B cell (primary cell): ENCODE results near the gene ETV3L. TPM values are rescaled to one million over a fixed set of nuclear protein-coding genes. Genes with fewer than 3 reads are reported as not detected.

Experiments
- ATAC-seq: fragments of 200-7000 bp; cut with Tn5 transposase; one replicate; pipeline ENCODE4 v1.10.0; 2021; ENCODE audit warnings: low read depth, mild to moderate bottlenecking, moderate number of reproducible peaks, moderate library complexity
- CTCF ChIA-PET: fragments of 350-600 bp; sonication (Branson Sonifier 250); formaldehyde crosslinking; loops from one replicate; lab custom pipeline; 2021; ENCODE audit warnings: antibody characterized with exemption, inconsistent platforms; lab: Charles Lee
- POLR2A ChIA-PET: fragments of 350-600 bp; sonication (Branson Sonifier 250); formaldehyde crosslinking; loops from one replicate; lab custom pipeline; 2021; ENCODE audit warnings: antibody characterized with exemption; lab: Charles Lee
- DNase-seq: peaks from one replicate; pipeline ENCODE4 v3.0.0; 2013
- H2AFZ ChIP-seq: 2 replicates; pipeline ENCODE4 v1.6.1; 2012; ENCODE audit warnings: mild to moderate bottlenecking, low read depth, low read length; ENCODE audit not compliant: insufficient read depth, poor library complexity, severe bottlenecking
- H3K27ac ChIP-seq, 2 donors: 1 replicate in 1 of 2; 2 replicates in 1 of 2; pipeline ENCODE4 v1.5.1; 2012 to 2013; ENCODE audit warnings: low read length in 2 of 2, mild to moderate bottlenecking in 2 of 2, moderate library complexity in 1 of 2
- H3K27me3 ChIP-seq, 4 experiments: fragments of 200-600 bp in 1 of 4; sonication (generic) in 1 of 4; replicated peaks in 1 of 4; 1 replicate in 2 of 4; 2 replicates in 2 of 4; pipeline versions ENCODE4 v1.6.1 to v1.7.0; 2013 to 2016; ENCODE audit warnings: low read length in 3 of 4, mild to moderate bottlenecking in 2 of 4, mixed read lengths in 1 of 4, moderate library complexity in 1 of 4; ENCODE audit not compliant: insufficient read depth in 4 of 4, control insufficient read depth in 3 of 4; ENCODE audit errors: control extremely low read depth in 1 of 4
- H3K36me3 ChIP-seq, 2 experiments: replicated peaks in 1 of 2; 1 replicate in 1 of 2; 2 replicates in 1 of 2; pipeline versions ENCODE4 v1.6.1 to v1.7.1; 2013; ENCODE audit warnings: low read length in 1 of 2; ENCODE audit not compliant: insufficient read depth in 2 of 2, control insufficient read depth in 1 of 2; ENCODE audit errors: control extremely low read depth in 1 of 2, extremely low read depth in 1 of 2
- H3K4me1 ChIP-seq, 2 donors: fragments of 200-600 bp in 1 of 2; sonication (generic) in 1 of 2; 1 replicate in 1 of 2; 2 replicates in 1 of 2; pipeline versions ENCODE4 v1.5.1 to v1.6.1; 2013 to 2017; ENCODE audit warnings: low read length in 2 of 2; ENCODE audit not compliant: control insufficient read depth in 2 of 2, insufficient read depth in 2 of 2
- H3K4me2 ChIP-seq: replicated peaks from 2 replicates; pipeline ENCODE3; 2012; ENCODE audit warnings: mild to moderate bottlenecking, low read depth, low read length; ENCODE audit not compliant: poor library complexity, severe bottlenecking
- H3K4me3 ChIP-seq, 5 experiments: fragments of 200-600 bp in 1 of 5; sonication (generic) in 1 of 5; 1 replicate in 3 of 5; 2 replicates in 2 of 5; pipeline versions ENCODE4 v1.5.1 to v1.7.0; 2011 to 2016; ENCODE audit warnings: low read length in 4 of 5, mild to moderate bottlenecking in 4 of 5, low read depth in 2 of 5, control low read depth in 1 of 5, moderate library complexity in 1 of 5; ENCODE audit not compliant: insufficient read depth in 1 of 5; ENCODE audit errors: control extremely low read depth in 1 of 5, extremely low read depth in 1 of 5
- H3K79me2 ChIP-seq: fragments of 200-600 bp; sonication (generic); one replicate; pipeline ENCODE4 v1.6.0; 2016; ENCODE audit warnings: low read length; ENCODE audit not compliant: control insufficient read depth, insufficient read depth
- H3K9ac ChIP-seq: fragments of 200-600 bp; sonication (generic); 2 replicates; pipeline ENCODE4 v1.6.1; 2017; ENCODE audit warnings: mild to moderate bottlenecking, low read length, moderate library complexity
- H3K9me3 ChIP-seq, 3 donors: one replicate each; pipeline versions ENCODE4 v1.6.1 to v1.7.1; 2013; ENCODE audit warnings: low read length in 2 of 3; ENCODE audit not compliant: control insufficient read depth in 2 of 3, insufficient read depth in 1 of 3; ENCODE audit errors: control extremely low read depth in 1 of 3
- H4K20me1 ChIP-seq: 2 replicates; pipeline ENCODE4 v1.6.0; 2012; ENCODE audit warnings: mild to moderate bottlenecking, low read length; ENCODE audit not compliant: insufficient read depth, control insufficient read depth, poor library complexity, severe bottlenecking
- H3K27ac Mint-ChIP-seq: one replicate; pipeline ENCODE4 v1.8.0; 2021; ENCODE audit warnings: mixed read lengths
- H3K27me3 Mint-ChIP-seq: one replicate; pipeline ENCODE4 v1.8.0; 2021; ENCODE audit warnings: mixed read lengths
- H3K4me1 Mint-ChIP-seq: one replicate; pipeline ENCODE4 v1.8.0; 2021; ENCODE audit warnings: mixed read lengths
- H3K4me3 Mint-ChIP-seq: one replicate; pipeline ENCODE4 v1.8.0; 2021; ENCODE audit warnings: mixed read lengths
- H3K9me3 Mint-ChIP-seq: one replicate; pipeline ENCODE4 v1.8.0; 2022; ENCODE audit warnings: mixed read lengths; ENCODE audit not compliant: insufficient read depth
- EZH2 ChIP-seq: IDR thresholded peaks from 2 replicates; pipeline ENCODE4 v1.6.1; 2012; ENCODE audit warnings: borderline replicate concordance, low read depth, mild to moderate bottlenecking, moderate library complexity, low read length; ENCODE audit not compliant: insufficient read depth, poor library complexity, severe bottlenecking
- whole genome bisulfite sequencing: methylation state at CpG from one replicate; pipeline ENCODE4 v1.1.5; 2013; ENCODE audit warnings: missing lambda C conversion rate; ENCODE audit not compliant: insufficient coverage; 5-methylcytosine and 5-hydroxymethylcytosine counted together
- intact Hi-C: fragments of 100-400 bp; cut with micrococcal nuclease; formaldehyde crosslinking; loops from one replicate; pipeline ENCODE4 v1.10.0; 2022
- polyA plus RNA-seq: library from polyadenylated mRNA; depleted of rRNA; stranded (reverse); fragments of >200 nt; gene quantifications from 2 replicates; pipeline ENCODE4 v1.2.3, GENCODE V29; 2012
- total RNA-seq, 2 donors: library from RNA; stranded (reverse); fragments of 120-200 nt in 1 of 2; gene quantifications; 1 replicate in 1 of 2; 2 replicates in 1 of 2; pipeline versions ENCODE4 v1.2.3 to v1.2.4, GENCODE V29; 2013 to 2022
- TF ChIP-seq, protein P1 (sequence below): fragments of 200-600 bp; IDR thresholded peaks from one replicate; pipeline ENCODE4 v1.8.0; 2022; ENCODE audit warnings: antibody characterized with exemption, mild to moderate bottlenecking

The ETV3L gene
- total and polyA plus RNA-seq, 2 donors (not counting 1 experiment from before 2014, with no cell fraction given), result not detected

DNA sequence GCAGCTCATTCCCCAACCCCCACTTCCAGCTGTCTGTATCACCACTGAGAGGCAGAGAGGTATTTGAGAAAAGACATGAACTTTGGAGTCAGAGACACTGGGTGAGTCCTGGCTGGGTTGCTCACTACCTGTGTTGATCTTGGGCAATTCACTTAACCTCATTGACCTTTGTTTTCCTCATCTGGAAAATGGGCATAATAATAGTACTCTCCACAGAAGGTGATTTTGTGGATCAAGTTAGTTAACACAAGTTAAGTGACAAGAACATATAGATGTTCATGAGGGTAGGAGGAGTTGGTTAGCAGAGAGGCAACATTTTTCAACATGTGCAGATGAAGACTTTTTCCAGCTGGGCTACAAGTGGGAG lies 17.1 kb upstream of the ETV3L start:
- H3K27me3 ChIP-seq, result peaks cover 0 to 5% (median 0%) of the 10 kb centered on the region in 4 experiments
- H3K9me3 ChIP-seq, result no peaks in the 10 kb centered on the region
- H3K36me3 ChIP-seq, result no peaks in the 10 kb centered on the region
- no peak overlapping the region for H3K27ac ChIP-seq
- ATAC-seq (no peak), DNase-seq (no peak)
- TF ChIP-seq, protein P1, sequence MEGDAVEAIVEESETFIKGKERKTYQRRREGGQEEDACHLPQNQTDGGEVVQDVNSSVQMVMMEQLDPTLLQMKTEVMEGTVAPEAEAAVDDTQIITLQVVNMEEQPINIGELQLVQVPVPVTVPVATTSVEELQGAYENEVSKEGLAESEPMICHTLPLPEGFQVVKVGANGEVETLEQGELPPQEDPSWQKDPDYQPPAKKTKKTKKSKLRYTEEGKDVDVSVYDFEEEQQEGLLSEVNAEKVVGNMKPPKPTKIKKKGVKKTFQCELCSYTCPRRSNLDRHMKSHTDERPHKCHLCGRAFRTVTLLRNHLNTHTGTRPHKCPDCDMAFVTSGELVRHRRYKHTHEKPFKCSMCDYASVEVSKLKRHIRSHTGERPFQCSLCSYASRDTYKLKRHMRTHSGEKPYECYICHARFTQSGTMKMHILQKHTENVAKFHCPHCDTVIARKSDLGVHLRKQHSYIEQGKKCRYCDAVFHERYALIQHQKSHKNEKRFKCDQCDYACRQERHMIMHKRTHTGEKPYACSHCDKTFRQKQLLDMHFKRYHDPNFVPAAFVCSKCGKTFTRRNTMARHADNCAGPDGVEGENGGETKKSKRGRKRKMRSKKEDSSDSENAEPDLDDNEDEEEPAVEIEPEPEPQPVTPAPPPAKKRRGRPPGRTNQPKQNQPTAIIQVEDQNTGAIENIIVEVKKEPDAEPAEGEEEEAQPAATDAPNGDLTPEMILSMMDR, result no peak
- Mint-ChIP-seq H3K4me3 (no peak overlapping the region), H3K9me3 (no peaks in the 10 kb centered on the region), H3K27me3 (peaks cover 4% of the 10 kb centered on the region), H3K4me1 (peaks cover 13% of the 10 kb centered on the region), H3K27ac (no peak overlapping the region)
- peaks cover 11 to 12% of the 10 kb centered on the region in 2 donors for H3K4me1 ChIP-seq
- H3K79me2 ChIP-seq, result no peaks in the 10 kb centered on the region
- POLR2A ChIA-PET, result no interaction called here
- no peak overlapping the region for H3K4me2 ChIP-seq
- no peak overlapping the region for H3K9ac ChIP-seq
- no peak overlapping the region for H2AFZ ChIP-seq
- no peak overlapping the region for H3K4me3 ChIP-seq
- intact Hi-C loops, result no loop called here
- no peaks in the 10 kb centered on the region for H4K20me1 ChIP-seq
- CTCF ChIA-PET, result interaction anchor here (1.9 kb wide), 2 partner anchors 26 to 40 kb away, joined by 6 to 10 read pairs; no protein-coding TSS in a partner anchor

DNA sequence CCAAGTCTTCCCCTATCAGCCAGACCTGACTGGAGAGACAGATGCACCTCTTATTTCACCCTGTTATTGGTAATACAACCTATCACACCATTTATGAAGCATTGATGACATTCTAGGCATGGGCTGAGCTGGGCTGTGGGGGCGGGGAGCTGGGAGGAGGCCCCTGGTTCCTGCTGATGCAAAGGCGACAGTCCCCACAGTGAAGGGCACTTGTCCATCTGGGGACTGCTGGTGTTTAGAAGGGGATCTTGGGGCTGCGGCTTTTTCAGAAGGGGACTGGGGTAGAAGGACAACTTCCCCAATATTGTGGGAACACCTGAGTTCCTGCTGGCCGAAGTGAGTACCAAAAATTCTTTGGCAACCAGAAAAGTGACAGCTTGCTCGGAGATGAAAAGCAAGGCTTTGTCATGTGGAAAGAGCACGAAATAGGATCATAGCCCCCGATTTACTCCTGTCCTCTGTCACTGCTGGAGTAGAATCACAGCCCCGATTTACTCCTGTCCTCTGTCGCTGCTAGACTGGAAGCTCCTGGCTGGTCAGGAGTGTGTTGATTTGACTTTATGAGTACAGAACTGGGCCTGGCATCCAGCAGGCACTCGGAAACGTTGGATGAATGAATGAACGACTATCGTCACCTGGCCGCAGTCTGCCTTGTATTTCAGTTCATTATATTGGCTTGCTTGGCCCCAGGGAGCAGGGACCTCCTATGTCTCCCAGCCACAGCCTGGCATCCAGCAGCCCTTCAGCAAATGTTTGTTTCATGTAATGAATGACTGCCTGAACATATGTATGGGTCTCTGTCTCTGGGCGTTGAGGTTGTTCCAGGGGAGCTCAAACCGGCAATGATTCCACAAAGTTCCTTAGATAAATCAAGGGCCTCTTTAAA lies 16.5 kb upstream of the ETV3L start:
- WGBS, result 91% methylated on average over 12 of the region's 16 CpGs
- intact Hi-C loops, result no loop called here
- Mint-ChIP-seq H3K4me1 (peaks cover 13% of the 10 kb centered on the region), H3K4me3 (no peak overlapping the region), H3K27ac (no peak overlapping the region), H3K27me3 (peaks cover 6% of the 10 kb centered on the region), H3K9me3 (no peaks in the 10 kb centered on the region)
- Histone ChIP-seq H3K9ac (no peak overlapping the region), H3K27me3 (peaks cover 0 to 8% (median 0%) of the 10 kb centered on the region in 4 experiments), H3K4me1 (peaks cover 11 to 12% of the 10 kb centered on the region in 2 donors), H2AFZ (no peak overlapping the region), H3K36me3 (no peaks in the 10 kb centered on the region), H3K4me3 (no peak overlapping the region), H3K4me2 (no peak overlapping the region), H3K27ac (no peak overlapping the region), H3K9me3 (no peaks in the 10 kb centered on the region), H3K79me2 (no peaks in the 10 kb centered on the region), H4K20me1 (no peaks in the 10 kb centered on the region)
- TF ChIP-seq, protein P1, result no peak
- no peak for TF ChIP-seq EZH2
- no peak for DNase-seq
- ChIA-PET POLR2A (no interaction called here), CTCF (interaction anchor here (1.9 kb wide), 2 partner anchors 26 to 40 kb away, joined by 6 to 10 read pairs; no protein-coding TSS in a partner anchor)
- ATAC-seq, result no peak
